G401.6 (cell line): Measurements from ENCODE around the gene SLC25A48.

ENCODE experiments used
- FAIRE-seq: peaks from 2 replicates; lab custom pipeline; 2012; peaks lifted over from hg19 to GRCh38; lab: Jason Lieb, UNC

Gene SLC25A48

DNA sequence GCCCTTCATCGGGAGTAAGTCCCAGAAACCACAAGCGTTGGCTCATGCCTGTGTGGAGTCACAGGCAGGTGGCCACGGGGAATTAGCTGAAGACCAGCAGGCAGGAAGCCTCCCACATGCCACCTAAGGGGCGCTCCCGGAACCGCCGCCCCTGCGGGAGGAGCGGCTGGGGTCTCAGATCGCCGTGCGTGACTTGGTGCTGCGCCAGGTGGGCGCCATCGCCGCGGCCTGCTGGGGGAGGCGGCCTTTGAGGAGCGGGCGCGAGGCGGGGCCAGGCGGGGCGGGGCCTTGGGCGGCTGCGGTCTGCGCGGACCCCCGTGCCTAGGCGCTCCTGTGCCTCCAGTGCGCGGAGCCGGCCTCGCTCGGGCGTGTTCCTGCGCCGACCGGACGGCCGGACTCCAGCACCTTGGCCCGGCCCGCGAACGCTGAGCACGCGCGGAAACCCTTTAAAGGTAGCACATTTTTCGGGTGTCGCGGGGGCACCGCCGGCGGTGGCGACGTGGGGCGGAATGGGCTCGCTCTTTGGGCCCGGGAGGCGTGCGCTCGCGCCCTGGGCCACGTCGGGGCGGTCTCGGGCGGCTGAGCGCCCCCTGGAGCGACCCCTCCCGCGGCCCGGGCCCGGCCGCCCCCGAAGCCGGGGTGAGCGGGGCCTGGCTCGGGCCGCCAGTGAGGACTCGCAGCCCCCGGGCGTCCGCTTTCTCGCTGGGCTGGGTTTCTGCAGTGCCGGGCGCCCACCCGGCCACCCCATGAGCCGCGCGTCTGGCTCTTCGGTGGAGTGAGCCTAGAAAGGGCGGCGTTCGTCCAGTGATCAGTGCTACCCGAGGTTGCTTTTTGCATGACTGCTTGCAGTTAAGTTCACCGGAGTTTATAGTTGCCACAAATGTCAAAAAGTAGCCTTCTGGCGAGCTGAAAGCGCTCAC lies 95.8 kb downstream of the SLC25A48 start:
- no peak for FAIRE-seq

DNA sequence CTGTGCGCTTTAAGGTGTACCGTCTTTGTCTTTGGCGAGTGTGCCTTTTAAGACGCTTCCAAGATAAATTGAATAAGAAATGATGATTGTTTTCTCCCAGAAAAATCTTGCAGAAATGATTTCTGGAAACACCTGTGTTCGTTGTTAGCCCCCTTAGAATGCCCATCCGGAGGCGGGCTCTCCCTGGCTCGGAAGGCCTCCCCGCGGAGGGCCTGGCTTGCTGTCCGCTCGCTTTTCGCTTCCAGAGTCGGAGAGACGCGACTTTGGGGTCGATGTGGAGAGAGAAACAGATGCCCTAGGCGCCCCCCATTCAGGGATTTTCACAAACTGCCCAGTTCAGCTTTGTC lies 96.5 kb downstream of the SLC25A48 start:
- FAIRE-seq: no peak

DNA sequence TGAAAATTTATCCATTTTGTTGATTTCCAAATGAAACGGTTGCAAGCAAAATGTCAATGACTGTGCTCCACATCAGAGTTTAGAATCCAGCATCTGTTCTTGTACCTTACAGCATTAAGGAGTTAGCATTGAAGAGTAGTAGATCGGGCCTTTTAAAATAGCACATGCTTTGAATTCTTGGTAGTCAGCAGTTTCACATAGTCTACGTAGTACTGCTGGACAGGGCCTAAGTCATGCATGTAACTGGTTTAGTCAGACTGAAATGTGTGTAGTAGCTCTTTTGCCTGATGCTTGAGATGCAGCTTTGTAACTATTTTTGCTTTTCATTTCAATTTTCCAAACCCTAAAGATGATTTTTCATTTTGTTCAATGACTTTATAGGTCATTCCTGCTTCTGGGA lies 100.5 kb downstream of the SLC25A48 start:
- no peak for FAIRE-seq

GRCh38 chr5:135937245-135937911 lies 102.9 kb downstream of the SLC25A48 start:
- no peak for FAIRE-seq
